NCI-H146 (cell line): Measurements from ENCODE around the gene ALOX15.
"Not testable (repeated sequence)": the region's sequence is repeated elsewhere in the genome, so short reads cannot be mapped to it uniquely, and the experiment has no call there.

ENCODE experiments used
- DNase-seq: peaks from one replicate; lab custom pipeline; 2025; lab: John Stamatoyannopoulos, UW

ALOX15 gene

GRCh38 chr17:4594406-4594805, 47.1 kb downstream of the ALOX15 start:
- no peak for DNase-seq

- DNase-seq, result no peak
Observed at GRCh38 chr17:4593021-4593421, 48.5 kb downstream of the ALOX15 start.

- no peak for DNase-seq
Observed at GRCh38 chr17:4592240-4593005, 49.1 kb downstream of the ALOX15 start.

- no peak for DNase-seq
Observed at GRCh38 chr17:4591529-4591928, 49.9 kb downstream of the ALOX15 start.

- DNase-seq, result no peak
Observed at GRCh38 chr17:4590981-4591453, 50.5 kb downstream of the ALOX15 start.

- DNase-seq, result not testable (repeated sequence)
Observed at GRCh38 chr17:4590042-4590441, 51.4 kb downstream of the ALOX15 start.

GRCh38 chr17:4588898-4589625, 52.4 kb downstream of the ALOX15 start:
- DNase-seq, result no peak

- DNase-seq, result no peak
Observed at GRCh38 chr17:4588391-4588790, 53.1 kb downstream of the ALOX15 start.

GRCh38 chr17:4587803-4588202, 53.7 kb downstream of the ALOX15 start:
- DNase-seq, result no peak

- no peak for DNase-seq
Observed at GRCh38 chr17:4587195-4587594, 54.3 kb downstream of the ALOX15 start.

GRCh38 chr17:4586043-4586442, 55.4 kb downstream of the ALOX15 start:
- no peak for DNase-seq

- DNase-seq, result no peak
Observed at GRCh38 chr17:4585638-4585994, 55.9 kb downstream of the ALOX15 start.

- DNase-seq, result peak; percentile 34
Observed at GRCh38 chr17:4584917-4585637, 56.4 kb downstream of the ALOX15 start.

- peak; percentile 54 for DNase-seq
Observed at GRCh38 chr17:4584101-4584916, 57.2 kb downstream of the ALOX15 start, which contains the start of gene SMTNL2. TSS of gene SMTNL2 (plus strand) at chr17:4584529. CDS start at chr17:4584606, 77 bp downstream.

GRCh38 chr17:4583782-4584100, 57.7 kb downstream of the ALOX15 start:
- DNase-seq, result peak; percentile 55

- DNase-seq, result no peak
Observed at GRCh38 chr17:4583206-4583605, 58.3 kb downstream of the ALOX15 start.

GRCh38 chr17:4582691-4583090, 58.8 kb downstream of the ALOX15 start:
- DNase-seq, result no peak

GRCh38 chr17:4582101-4582501, 59.4 kb downstream of the ALOX15 start:
- DNase-seq, result no peak
